Measurements from ENCODE around the gene SGPL1.

Gene SGPL1

GRCh38 chr10:70810967-70811366 lies 4.8 kb upstream of the SGPL1 start:
- DNase-seq (ENCODE audit: low spot score) (no peak), FAIRE-seq (no peak)

- FAIRE-seq (no peak), DNase-seq (ENCODE audit: low spot score) (no peak)
Measured at GRCh38 chr10:70811881-70812280, 3.9 kb upstream of the SGPL1 start.

- no peak for FAIRE-seq
- DNase-seq (ENCODE audit: low spot score): no peak
Measured at GRCh38 chr10:70812814-70813213, 2.9 kb upstream of the SGPL1 start.

- FAIRE-seq: no peak
- no peak for DNase-seq (ENCODE audit: low spot score)
Measured at GRCh38 chr10:70814126-70814525, 1.6 kb upstream of the SGPL1 start.

DNA sequence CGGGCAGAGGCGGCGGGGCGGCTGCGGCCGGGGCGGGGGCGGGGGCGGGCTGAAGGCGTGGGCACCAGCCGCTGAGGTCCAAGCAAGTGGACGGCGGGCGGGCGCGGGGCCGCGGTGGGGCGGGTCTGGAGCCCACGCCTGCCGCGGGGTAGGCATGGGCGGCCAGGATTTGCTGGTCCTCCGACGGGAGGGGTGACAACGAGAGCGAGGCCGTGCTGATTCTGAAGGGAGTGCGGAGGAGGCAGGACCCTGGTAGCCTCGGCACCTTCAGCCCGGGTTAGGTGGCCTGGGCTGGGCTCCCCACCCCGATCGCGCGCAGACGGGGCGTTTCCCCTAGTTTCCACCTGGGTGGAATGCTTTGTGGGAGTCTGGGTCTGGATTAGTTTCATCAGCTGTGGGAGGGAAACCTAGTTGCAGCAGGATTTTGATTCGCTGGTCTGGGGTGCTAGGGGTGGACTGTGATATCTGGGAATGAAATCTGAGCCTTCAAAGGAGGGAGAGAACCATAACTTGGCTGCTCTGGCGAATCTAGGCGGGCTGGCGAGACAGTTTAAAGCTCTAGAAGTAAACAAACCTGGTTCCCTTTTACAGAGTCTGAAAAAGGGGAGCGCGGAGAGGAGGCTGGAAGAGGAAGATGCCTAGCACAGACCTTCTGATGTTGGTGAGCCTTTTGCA lies 609 bp downstream of the SGPL1 start:
- FAIRE-seq (peak; percentile 83), DNase-seq (ENCODE audit: low spot score) (peak; percentile 73)

DNA sequence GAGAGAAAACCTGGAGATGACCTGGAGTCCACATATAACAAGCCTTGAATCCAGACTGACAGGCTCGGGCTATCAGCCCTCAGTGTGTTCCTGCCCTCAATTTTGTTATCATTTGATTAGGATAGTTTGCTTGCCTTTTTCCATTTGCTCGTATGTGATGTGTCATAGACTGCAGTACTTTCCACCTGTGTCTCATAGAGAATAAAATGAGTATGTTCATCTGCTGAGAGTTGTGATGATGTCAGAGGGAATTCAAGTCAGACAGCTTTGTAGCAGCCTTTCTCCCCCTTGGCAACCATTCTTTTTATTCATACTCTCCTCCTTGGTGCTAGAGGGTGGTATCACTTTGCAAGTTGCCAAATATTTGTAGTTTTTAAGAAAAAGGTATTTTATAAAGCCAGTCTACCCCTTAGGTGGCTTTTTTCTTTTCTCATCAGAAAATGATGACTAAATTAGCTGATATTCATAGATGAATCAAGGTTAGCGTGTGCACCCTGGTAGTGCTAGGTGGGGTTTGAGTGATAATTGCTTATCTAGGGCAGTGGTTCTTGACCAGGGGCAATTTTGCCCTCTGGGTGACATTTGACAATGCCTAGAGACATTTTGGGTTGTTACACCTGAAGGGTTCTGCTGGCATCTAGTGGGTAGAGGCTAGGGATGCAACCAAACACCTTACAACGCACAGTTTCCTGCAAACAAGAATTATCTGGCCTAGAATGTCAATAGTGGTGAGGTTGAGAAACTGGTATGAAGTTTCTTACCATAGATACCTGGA lies 5.4 kb downstream of the SGPL1 start:
- FAIRE-seq (no peak), DNase-seq (ENCODE audit: low spot score) (no peak)

DNA sequence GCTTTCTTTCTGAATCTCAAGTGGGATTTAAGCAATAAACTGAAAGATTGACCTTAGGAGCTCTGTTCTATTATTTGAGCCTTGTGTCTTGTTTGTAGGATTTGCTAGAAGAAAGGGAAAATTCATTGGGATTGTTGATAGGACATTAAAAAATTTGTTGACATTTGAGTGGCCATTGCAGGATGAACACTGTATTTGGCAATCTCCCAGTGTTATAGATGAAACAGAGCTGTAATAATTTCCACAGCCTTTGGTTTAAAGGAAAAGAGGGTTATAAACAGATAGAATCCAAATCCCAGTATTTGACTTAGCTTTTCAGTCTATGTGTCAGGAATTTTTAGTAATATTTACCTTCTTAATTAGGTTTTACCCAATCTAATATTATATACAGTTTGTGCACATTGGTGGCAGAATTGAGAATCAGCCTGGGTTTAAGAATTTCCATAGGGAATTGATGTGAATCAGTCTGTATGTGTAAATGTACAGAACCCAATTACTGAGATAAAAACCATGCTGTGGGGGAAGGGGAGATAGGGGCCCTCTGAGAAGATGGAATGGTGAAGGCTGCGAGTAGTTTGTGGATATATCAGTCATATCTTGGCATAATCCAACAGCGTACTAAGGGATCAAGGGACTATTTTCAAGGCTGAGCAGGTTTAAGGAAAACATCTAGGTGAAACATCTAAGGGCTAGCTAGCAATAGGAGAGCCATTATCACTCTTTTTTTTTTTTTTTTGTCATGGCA lies 6.5 kb downstream of the SGPL1 start:
- DNase-seq (ENCODE audit: low spot score) (no peak), FAIRE-seq (no peak)

- no peak for FAIRE-seq
Measured at GRCh38 chr10:70827086-70827757, 11.5 kb downstream of the SGPL1 start.

DNA sequence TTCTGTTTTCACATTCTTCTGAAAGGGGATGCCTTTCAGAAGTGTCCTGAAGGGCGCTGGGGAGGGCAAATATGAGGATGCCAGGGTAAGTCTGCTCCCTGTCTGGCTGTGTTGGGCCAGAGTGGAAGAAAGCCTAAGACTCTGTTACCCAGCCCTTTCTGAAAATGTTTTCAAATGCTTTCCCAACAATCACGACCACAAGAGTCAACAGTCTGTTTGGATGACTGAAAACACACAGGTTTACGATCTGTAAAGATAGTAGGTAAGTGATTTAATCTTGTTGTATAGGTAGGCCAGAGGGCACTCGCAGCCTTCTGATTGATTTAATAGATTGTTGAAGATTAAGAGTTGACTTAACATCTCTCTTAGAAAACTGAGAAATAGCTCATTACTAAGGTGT lies 13.2 kb downstream of the SGPL1 start:
- DNase-seq (ENCODE audit: low spot score): no peak
- no peak for FAIRE-seq

More at GRCh38 chr10:70827086-70827757, 11.5 kb downstream of the SGPL1 start:
- DNase-seq (ENCODE audit: low spot score): no peak

GRCh38 chr10:70829543-70829942 lies 13.8 kb downstream of the SGPL1 start:
- FAIRE-seq (no peak), DNase-seq (ENCODE audit: low spot score) (no peak)

DNA sequence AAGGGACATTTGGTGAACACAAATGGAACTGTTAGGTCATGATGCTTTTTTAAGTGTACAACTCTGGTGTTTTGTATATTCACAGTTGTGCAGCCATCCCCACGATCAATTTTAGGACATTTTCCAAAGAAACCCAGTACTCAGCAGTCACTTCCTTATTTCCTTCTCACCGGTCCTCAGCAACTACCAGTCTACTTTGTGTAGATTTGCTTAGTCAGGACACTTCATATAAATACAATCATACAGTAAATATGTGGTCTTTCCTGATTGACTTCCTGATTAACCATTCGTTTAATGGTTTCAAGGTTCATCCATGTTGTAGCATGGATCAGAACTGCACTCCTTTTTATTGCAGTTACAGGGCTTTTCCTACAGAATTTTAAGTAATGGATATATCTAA lies 14.4 kb downstream of the SGPL1 start:
- FAIRE-seq (no peak), DNase-seq (ENCODE audit: low spot score) (no peak)

DNA sequence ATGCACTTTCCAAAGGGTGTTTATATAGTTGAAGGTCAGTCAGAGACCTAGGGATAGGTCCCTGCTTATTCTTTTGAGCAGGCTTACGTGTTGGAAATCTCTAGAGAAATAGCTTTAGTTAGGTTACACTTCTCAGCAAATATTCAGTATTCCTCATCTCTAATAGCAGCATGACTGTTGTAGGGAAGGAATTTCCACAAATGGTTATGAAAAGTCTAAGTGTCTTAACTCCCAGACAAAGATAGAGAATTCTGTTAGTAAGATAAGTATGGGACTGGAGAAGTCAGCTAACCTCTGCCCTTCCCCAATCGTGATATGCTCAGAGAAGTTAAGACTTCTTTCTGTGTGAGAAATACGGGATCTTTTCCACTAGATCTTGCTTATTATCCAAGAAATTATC lies 16.5 kb downstream of the SGPL1 start:
- FAIRE-seq: no peak

DNA sequence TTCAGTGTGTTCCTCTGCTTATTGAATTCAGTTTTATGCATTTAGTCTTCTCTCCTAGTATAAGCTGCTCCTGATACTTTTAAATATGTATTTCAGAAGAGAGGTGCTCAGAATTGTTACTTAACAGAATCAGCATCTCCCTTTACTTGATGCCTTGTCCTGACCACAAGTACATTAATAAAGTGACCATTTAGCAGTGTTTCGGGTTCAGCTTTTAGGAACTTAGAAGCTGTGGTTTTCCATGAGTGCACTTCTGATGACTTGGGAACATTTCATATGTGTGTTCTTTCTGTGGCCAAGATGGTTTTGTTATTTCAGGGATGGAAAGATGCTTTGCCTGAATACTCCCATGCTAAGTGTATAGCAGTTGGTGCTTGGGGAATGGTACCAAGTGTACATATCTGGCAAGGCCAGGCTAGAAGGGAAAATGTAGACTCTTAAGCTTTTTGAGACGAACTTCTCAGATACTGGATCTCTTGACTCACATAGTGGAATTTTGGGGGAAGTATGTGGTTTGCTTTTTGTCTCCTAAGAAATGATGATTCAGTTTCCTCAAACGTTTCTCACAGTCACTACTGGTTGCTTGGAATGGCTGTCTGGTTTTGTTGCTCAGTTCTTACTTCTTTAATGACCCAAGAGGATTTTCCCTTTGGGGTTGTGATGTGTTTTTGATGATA lies 17.2 kb downstream of the SGPL1 start:
- peak; percentile 84 for DNase-seq (ENCODE audit: low spot score)
- peak; percentile 95 for FAIRE-seq

More for the DNA sequence above, 16.5 kb downstream of the SGPL1 start:
- DNase-seq (ENCODE audit: low spot score): no peak

DNA sequence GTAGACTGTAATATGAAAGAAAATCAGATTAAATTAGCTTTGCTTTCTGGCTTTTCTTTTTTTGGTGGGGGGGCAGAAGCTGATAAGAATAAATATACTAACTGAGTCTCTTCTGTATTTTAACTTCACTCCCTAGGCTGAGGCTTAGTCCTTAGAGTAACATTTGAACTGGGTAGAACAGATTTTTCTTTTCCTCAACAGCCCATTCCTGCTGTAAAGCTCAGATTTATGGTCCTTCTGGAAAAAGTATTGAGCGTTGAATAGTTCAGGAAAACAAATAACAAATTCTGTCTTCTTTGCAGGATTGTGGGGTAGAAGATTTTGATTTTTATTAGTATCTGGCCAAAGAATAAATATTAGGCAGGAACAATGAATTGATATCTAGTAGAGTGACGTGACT lies 17.9 kb downstream of the SGPL1 start:
- no peak for FAIRE-seq
- DNase-seq (ENCODE audit: low spot score): no peak

- FAIRE-seq (no peak), DNase-seq (ENCODE audit: low spot score) (no peak)
Measured at GRCh38 chr10:70834021-70834420, 18.3 kb downstream of the SGPL1 start.

DNA sequence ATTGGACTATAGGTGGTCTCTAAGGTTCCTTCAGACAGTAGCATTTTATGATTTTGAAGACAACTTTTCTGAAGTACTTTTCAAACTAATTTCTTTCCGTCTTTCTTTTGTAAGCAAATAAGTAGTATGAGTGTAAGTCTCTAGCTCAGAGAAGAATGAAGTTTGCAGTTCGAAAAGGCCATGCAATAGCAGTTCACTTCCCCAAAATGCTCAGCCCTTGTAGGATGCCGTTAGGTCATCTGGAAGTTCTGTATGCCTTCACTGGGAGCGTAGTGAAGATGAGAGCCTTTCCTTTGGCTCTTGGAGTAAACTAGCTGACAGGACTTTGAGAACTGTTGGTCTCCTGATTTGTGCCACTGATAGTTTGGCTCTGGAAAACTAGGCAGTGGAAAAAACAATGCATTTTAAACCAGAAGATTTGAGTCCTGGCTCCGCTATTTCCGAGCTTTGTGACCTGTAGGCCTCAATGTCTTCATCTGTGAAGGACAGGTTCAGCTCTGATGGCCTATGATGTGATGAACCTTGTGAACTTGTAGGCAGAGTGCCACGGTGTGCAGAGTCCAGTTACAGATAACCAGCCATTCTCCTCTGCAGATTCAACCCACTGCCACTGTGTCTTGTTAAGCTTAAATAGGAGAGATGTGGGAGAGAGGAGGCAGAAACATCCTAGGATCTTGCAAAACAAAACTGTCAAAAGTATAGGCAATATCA lies 18.8 kb downstream of the SGPL1 start:
- DNase-seq (ENCODE audit: low spot score) (no peak), FAIRE-seq (no peak)

GRCh38 chr10:70836319-70836718 lies 20.6 kb downstream of the SGPL1 start:
- no peak for DNase-seq (ENCODE audit: low spot score)
- no peak for FAIRE-seq

GRCh38 chr10:70837660-70838059 lies 21.9 kb downstream of the SGPL1 start:
- FAIRE-seq: no peak
- DNase-seq (ENCODE audit: low spot score): no peak

DNA sequence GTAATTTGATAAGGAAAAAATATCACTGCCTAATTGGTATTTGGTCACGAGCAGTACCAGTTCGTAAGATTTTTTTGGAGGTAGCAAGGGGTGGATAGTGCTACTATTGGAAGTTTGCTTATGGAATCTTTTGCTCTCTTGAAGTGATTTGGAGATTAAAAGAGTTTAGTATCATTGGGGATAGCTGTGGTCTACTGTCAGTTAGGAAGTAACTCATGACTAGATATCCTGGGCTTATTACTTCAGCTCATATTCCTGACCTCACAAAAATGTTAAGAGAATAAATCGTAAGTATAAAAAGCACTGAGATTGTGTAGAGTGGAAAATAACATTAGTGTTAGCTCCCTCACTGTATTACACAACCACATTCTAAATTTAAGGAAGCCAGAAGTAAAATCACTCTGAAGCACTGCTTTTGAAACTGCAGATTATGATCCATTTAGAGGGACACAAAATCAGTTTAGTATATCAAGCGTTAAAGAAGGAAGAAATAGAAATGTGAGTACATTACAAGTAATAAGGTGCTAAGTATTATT lies 22.6 kb downstream of the SGPL1 start:
- DNase-seq (ENCODE audit: low spot score) (no peak), FAIRE-seq (no peak)

GRCh38 chr10:70840836-70841235 lies 25.1 kb downstream of the SGPL1 start:
- DNase-seq (ENCODE audit: low spot score) (no peak), FAIRE-seq (no peak)
